Measurements from ENCODE around the gene INPP4A. TPM values are rescaled to one million over a fixed set of nuclear protein-coding genes. Genes with fewer than 3 reads are reported as not detected.

INPP4A gene
- total RNA-seq, 1 donor from 2014 or later, result 18.0 TPM

GRCh38 chr2:98477506-98477905, 32.8 kb downstream of the INPP4A start:
- DNase-seq (ENCODE audit: low read depth), result no peak
- H3K4me3 ChIP-seq (ENCODE audit: low read depth, low read length), result no peak overlapping the region
- no peaks in the 10 kb centered on the region for H3K27me3 ChIP-seq (ENCODE audit: control insufficient read depth, insufficient read depth, low read length)
- no peaks in the 10 kb centered on the region for H3K36me3 ChIP-seq (ENCODE audit: control insufficient read depth, insufficient read depth, low read length)
- TF ChIP-seq CTCF (IDR thresholded peaks at IDR 0.05; ENCODE audit: insufficient read depth, low read length, poor library complexity, severe bottlenecking), result no peak

GRCh38 chr2:98478088-98478551, 33.5 kb downstream of the INPP4A start:
- no peak overlapping the region for H3K4me3 ChIP-seq (ENCODE audit: low read depth, low read length)
- no peak for TF ChIP-seq CTCF (IDR thresholded peaks at IDR 0.05; ENCODE audit: insufficient read depth, low read length, poor library complexity, severe bottlenecking)
- no peaks in the 10 kb centered on the region for H3K27me3 ChIP-seq (ENCODE audit: control insufficient read depth, insufficient read depth, low read length)
- no peaks in the 10 kb centered on the region for H3K36me3 ChIP-seq (ENCODE audit: control insufficient read depth, insufficient read depth, low read length)
- DNase-seq (ENCODE audit: low read depth), result no peak

- H3K36me3 ChIP-seq (ENCODE audit: control insufficient read depth, insufficient read depth, low read length), result no peaks in the 10 kb centered on the region
- no peaks in the 10 kb centered on the region for H3K27me3 ChIP-seq (ENCODE audit: control insufficient read depth, insufficient read depth, low read length)
- DNase-seq (ENCODE audit: low read depth), result no peak
- TF ChIP-seq CTCF (IDR thresholded peaks at IDR 0.05; ENCODE audit: insufficient read depth, low read length, poor library complexity, severe bottlenecking), result no peak
- no peak overlapping the region for H3K4me3 ChIP-seq (ENCODE audit: low read depth, low read length)
These were observed 34.2 kb downstream of the INPP4A start for GRCh38 chr2:98478907-98479306.

- no peak for DNase-seq (ENCODE audit: low read depth)
- Histone ChIP-seq H3K36me3 (ENCODE audit: control insufficient read depth, insufficient read depth, low read length) (no peaks in the 10 kb centered on the region), H3K27me3 (ENCODE audit: control insufficient read depth, insufficient read depth, low read length) (no peaks in the 10 kb centered on the region), H3K4me3 (ENCODE audit: low read depth, low read length) (no peak overlapping the region)
- no peak for TF ChIP-seq CTCF (IDR thresholded peaks at IDR 0.05; ENCODE audit: insufficient read depth, low read length, poor library complexity, severe bottlenecking)
These were observed 34.7 kb downstream of the INPP4A start for GRCh38 chr2:98479371-98479770.

- H3K4me3 ChIP-seq (ENCODE audit: low read depth, low read length), result no peak overlapping the region
- H3K36me3 ChIP-seq (ENCODE audit: control insufficient read depth, insufficient read depth, low read length), result no peaks in the 10 kb centered on the region
- DNase-seq (ENCODE audit: low read depth), result no peak
- H3K27me3 ChIP-seq (ENCODE audit: control insufficient read depth, insufficient read depth, low read length), result no peaks in the 10 kb centered on the region
- TF ChIP-seq CTCF (IDR thresholded peaks at IDR 0.05; ENCODE audit: insufficient read depth, low read length, poor library complexity, severe bottlenecking), result no peak
These were observed 35.4 kb downstream of the INPP4A start for GRCh38 chr2:98479959-98480524.

GRCh38 chr2:98480598-98480997, 35.9 kb downstream of the INPP4A start:
- no peaks in the 10 kb centered on the region for H3K36me3 ChIP-seq (ENCODE audit: control insufficient read depth, insufficient read depth, low read length)
- H3K27me3 ChIP-seq (ENCODE audit: control insufficient read depth, insufficient read depth, low read length), result no peaks in the 10 kb centered on the region
- TF ChIP-seq CTCF (IDR thresholded peaks at IDR 0.05; ENCODE audit: insufficient read depth, low read length, poor library complexity, severe bottlenecking), result no peak
- no peak overlapping the region for H3K4me3 ChIP-seq (ENCODE audit: low read depth, low read length)
- DNase-seq (ENCODE audit: low read depth), result no peak
